ENCODE results near the gene NME3. TPM values are rescaled to one million over a fixed set of nuclear protein-coding genes. Genes with fewer than 3 reads are reported as not detected.

The NME3 gene
- total RNA-seq, 4 donors from 2014 or later: 69.3 to 150 (median 126) TPM

DNA sequence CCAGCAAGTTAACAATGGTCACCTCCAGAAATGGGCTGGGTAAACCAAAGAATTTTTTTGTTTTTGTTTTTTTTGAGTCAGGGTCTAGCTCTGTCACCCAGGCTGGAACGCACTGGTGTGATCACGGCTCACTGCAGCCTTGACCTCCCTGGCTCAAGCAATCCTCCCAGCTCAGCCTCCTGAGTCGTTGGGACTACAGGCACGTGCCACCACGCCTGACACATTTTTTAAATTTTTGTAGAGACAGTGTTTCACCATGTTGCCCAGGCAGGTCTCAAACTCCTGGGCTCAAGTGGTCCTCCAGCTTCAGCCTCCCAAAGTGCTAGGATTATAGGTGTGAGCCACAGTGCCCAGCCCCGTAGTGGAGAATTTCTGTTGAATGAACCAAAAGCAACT, 9.3 kb upstream of the NME3 start:
- H3K36me3 ChIP-seq: peaks cover 0 to 43% (median 0%) of the 10 kb centered on the region in 3 donors
- H3K9me3 ChIP-seq: no peaks in the 10 kb centered on the region
- no peak for TF ChIP-seq POLR2A (IDR thresholded peaks at IDR 0.05)
- TF ChIP-seq, protein P1, sequence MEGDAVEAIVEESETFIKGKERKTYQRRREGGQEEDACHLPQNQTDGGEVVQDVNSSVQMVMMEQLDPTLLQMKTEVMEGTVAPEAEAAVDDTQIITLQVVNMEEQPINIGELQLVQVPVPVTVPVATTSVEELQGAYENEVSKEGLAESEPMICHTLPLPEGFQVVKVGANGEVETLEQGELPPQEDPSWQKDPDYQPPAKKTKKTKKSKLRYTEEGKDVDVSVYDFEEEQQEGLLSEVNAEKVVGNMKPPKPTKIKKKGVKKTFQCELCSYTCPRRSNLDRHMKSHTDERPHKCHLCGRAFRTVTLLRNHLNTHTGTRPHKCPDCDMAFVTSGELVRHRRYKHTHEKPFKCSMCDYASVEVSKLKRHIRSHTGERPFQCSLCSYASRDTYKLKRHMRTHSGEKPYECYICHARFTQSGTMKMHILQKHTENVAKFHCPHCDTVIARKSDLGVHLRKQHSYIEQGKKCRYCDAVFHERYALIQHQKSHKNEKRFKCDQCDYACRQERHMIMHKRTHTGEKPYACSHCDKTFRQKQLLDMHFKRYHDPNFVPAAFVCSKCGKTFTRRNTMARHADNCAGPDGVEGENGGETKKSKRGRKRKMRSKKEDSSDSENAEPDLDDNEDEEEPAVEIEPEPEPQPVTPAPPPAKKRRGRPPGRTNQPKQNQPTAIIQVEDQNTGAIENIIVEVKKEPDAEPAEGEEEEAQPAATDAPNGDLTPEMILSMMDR (IDR thresholded peaks at IDR 0.05): no peak
- no peak overlapping the region for H3K4me3 ChIP-seq
- H3K4me1 ChIP-seq: peaks cover 3 to 41% (median 8%) of the 10 kb centered on the region in 4 donors
- no peak overlapping the region for H3K27ac ChIP-seq
- H3K27me3 ChIP-seq: no peaks in the 10 kb centered on the region
- DNase-seq: no peak

DNA sequence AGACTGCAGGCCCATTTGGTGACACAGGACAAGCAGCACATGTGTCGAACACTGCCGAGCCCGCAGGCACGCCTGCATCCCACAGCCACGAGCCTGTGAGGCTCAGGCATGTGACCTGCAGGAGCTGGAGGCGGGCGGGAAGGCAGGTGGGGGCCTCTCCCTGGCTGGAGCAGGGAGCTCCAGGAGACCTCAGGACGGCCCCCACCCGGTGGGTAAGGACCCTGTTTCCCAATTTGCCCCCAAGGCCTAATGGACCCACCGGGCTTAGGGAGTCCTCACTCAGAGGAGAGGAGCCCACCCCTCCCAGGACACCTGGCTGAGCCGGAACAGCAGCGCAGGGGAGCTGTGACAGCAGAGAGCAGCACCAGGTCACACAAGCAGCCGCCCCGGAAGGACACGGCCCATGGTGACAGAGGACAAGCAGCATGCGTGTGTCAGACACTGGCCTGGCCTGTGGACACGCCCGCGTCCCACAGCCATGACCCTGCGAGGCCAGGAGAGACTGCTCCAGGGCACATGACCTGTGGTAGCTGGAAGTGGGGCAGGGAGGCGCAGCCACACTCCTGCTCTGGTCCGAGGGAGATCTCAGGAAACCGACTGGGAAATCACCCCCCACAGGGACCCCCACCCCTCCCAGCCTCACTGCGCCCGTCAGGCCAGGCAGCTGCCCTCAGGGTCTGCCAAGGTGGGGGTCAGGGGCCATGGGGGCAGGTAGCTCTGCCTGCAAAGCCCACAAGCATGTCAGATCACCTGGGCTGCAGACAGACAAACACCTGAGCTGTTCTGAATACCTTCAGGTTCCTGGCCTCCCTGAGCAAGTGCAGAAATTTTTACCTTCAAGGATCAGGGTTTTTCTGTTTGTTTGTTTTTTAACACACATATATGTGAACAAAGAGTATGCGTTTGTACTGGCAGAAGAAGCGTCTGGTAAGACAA, 8.7 kb upstream of the NME3 start:
- no peaks in the 10 kb centered on the region for H3K9me3 ChIP-seq
- no peaks in the 10 kb centered on the region for H3K27me3 ChIP-seq
- H3K36me3 ChIP-seq: peaks cover 0 to 49% (median 0%) of the 10 kb centered on the region in 3 donors
- H3K4me3 ChIP-seq: no peak overlapping the region
- TF ChIP-seq, protein P1 (IDR thresholded peaks at IDR 0.05): no peak
- TF ChIP-seq POLR2A (IDR thresholded peaks at IDR 0.05): no peak
- H3K27ac ChIP-seq: no peak overlapping the region
- peaks cover 3 to 41% (median 8%) of the 10 kb centered on the region in 4 donors for H3K4me1 ChIP-seq
- DNase-seq: no peak

DNA sequence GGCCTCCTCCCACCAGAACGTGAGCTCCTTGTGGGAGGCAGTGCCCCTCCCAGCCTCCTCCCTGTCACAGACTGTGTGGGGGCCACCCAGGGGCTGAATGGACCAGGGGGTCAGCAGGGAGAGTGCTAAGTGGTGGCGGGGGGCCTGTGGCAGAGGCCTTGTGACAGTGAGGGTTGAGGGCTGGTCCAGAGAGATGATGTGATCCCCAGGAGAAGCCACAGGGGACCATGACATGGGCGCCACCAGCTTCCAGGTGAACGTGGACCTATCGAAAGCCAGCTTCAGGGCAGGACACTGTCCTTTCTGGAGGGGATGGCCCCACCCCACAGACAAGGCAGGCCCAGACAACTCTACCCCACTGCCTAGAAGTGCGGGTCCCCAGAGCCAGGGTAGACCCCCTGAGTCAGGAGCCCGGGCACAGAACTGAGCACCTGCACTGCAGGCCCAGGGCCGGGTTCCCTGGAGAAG, 7.9 kb upstream of the NME3 start:
- Histone ChIP-seq H3K36me3 (peaks cover 0 to 52% (median 0%) of the 10 kb centered on the region in 3 donors), H3K4me3 (no peak overlapping the region), H3K27ac (no peak overlapping the region)

DNA sequence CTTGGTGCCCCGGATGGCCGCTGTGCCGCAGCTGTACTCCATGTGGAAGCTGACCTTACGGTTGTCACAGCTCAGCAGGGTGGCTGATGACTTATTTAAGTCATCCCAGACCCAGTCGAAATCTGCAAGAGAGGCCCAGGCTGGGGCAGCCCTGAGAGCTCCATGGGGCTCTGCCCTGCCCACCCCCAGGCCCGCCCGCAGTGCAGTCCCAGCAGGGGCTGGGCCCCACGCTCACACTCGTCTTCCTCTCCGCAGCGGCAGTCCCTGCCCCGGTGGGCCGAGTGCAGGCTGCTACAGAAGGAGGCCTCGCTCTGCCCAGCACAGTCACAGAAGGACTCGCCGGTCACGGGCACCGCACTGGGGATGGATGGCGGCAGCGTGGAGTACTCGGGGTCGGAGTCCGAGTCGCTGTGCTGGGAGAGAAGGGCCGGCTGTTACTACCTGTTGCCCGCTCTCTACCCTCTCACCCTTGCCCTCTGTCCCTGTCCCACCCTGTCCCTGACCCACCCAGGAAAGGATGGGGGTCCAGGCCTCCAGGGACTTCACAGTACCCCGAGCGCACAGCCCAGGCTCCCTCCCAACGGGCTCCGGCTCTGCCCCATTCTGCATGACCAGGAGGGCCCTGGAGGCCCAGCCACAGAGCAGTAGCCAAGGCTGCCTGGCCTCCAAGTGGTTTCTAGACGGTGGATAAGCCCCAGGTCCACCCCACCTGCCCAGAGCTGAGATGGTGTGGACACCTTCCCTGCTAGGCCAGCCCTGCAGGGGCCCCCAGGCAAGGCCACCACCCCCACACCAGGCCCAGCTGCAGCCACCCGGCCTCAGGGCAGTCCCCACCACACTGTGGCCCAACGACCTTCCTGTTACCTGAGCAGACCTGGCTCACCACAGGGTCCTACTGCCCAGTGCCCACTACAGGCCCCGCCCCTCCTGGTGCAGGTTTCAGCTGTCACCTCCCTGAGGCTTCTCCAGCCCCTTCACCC, 7.1 kb upstream of the NME3 start:
- peaks cover 0 to 52% (median 0%) of the 10 kb centered on the region in 3 donors for H3K36me3 ChIP-seq

More for the DNA sequence above, 7.9 kb upstream of the NME3 start:
- DNase-seq: no peak
- no peaks in the 10 kb centered on the region for H3K9me3 ChIP-seq
- H3K4me1 ChIP-seq: peaks cover 3 to 41% (median 10%) of the 10 kb centered on the region in 4 donors
- TF ChIP-seq, protein P1 (IDR thresholded peaks at IDR 0.05): no peak
- TF ChIP-seq POLR2A (IDR thresholded peaks at IDR 0.05): no peak
- no peaks in the 10 kb centered on the region for H3K27me3 ChIP-seq

More for the DNA sequence above, 7.1 kb upstream of the NME3 start:
- Histone ChIP-seq H3K9me3 (no peaks in the 10 kb centered on the region), H3K27ac (no peak overlapping the region), H3K4me3 (no peak overlapping the region), H3K4me1 (peaks cover 3 to 40% (median 13%) of the 10 kb centered on the region in 4 donors), H3K27me3 (no peaks in the 10 kb centered on the region)
- no peak for TF ChIP-seq POLR2A (IDR thresholded peaks at IDR 0.05)
- TF ChIP-seq, protein P1 (IDR thresholded peaks at IDR 0.05): no peak
- no peak for DNase-seq

Measured in Peyer's patch (tissue), 4 donors.